SK-N-MC (cell line): ENCODE measurements around the gene BMPR2.

Source experiments
- EZH2 ChIP-seq: fragments of 200-600 bp; sonication (generic); IDR thresholded peaks from one replicate; pipeline ENCODE4 v1.6.1; 2017; ENCODE audit warnings: antibody characterized with exemption
- FOXP2 ChIP-seq: optimal IDR thresholded peaks from 2 replicates; pipeline ENCODE3; 2011; ENCODE audit warnings: mild to moderate bottlenecking, moderate library complexity; ENCODE audit not compliant: insufficient read depth; ENCODE audit errors: extremely low read length, control extremely low read depth
- POLR2AphosphoS5 ChIP-seq: IDR thresholded peaks from 2 replicates; pipeline ENCODE4 v1.6.1; 2012; ENCODE audit warnings: mild to moderate bottlenecking, low read depth, low read length, borderline replicate concordance

DNA sequence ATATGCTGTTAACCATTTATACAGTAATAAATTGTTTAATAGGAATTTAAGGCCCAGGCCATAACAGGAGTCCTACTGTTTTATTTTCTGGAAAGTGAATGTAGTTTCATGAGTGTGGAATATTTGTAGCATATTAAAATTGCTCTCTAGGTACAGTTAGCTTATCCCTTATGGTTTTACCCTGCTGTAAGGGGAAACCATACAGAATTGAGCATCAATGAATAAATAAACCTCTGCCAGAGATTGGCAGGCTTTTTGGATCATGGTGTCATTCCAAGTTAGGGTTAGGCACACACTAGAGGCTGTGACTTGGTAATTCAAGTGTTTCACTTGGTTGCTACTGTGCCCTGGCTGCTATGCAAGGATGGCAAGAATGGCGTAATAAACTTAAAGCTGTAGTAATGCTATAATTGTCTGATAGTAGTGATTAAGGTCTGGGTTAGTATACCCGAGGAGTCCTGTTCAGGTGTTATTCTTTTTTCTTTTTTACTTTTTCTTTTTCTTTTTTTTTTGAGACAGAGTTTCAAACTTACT is 30.4 kb downstream of the BMPR2 start:
- TF ChIP-seq POLR2AphosphoS5 (no peak), EZH2 (no peak), FOXP2 (no peak)
